WTC11 (cell line): Measurements from ENCODE around the gene ELP4. TPM values are rescaled to one million over a fixed set of nuclear protein-coding genes. Genes with fewer than 3 reads are reported as not detected.
A peak's percentile ranks its signal among the peaks of the same experiment; 100 is the strongest.

ENCODE experiments used
- ATAC-seq: fragments of 200-7000 bp; cut with Tn5 transposase; 2 replicates; pipeline ENCODE4 v1.10.0; 2021; ENCODE audit warnings: mild to moderate bottlenecking, moderate library complexity
- CTCF ChIA-PET: fragments of 300-600 bp; sonication (Branson Sonifier 250); formaldehyde crosslinking; loops from one replicate; lab custom pipeline; 2021; ENCODE audit warnings: antibody characterized with exemption; lab: Charles Lee
- POLR2A ChIA-PET: fragments of 350-600 bp; sonication (Branson Sonifier 250); formaldehyde crosslinking; loops from one replicate; lab custom pipeline; 2021; ENCODE audit warnings: antibody characterized with exemption; lab: Charles Lee
- DNase-seq: peaks from one replicate; pipeline ENCODE4 v3.0.0; 2021; ENCODE audit warnings: low spot score
- H3K27ac Mint-ChIP-seq: 2 replicates; pipeline ENCODE4 v1.8.0; 2021; ENCODE audit warnings: mixed read lengths
- H3K27me3 Mint-ChIP-seq: 2 replicates; pipeline ENCODE4 v1.8.0; 2021; ENCODE audit warnings: low read depth, mild to moderate bottlenecking, moderate library complexity, mixed read lengths
- H3K36me3 Mint-ChIP-seq: 2 replicates; pipeline ENCODE4 v1.8.0; 2021; ENCODE audit warnings: mixed read lengths
- H3K4me1 Mint-ChIP-seq: 2 replicates; pipeline ENCODE4 v1.8.0; 2022; ENCODE audit warnings: mixed read lengths
- H3K4me3 Mint-ChIP-seq: 2 replicates; pipeline ENCODE4 v1.8.0; 2021; ENCODE audit warnings: mild to moderate bottlenecking, moderate library complexity, mixed read lengths
- H3K9me3 Mint-ChIP-seq: 2 replicates; pipeline ENCODE4 v1.8.0; 2021; ENCODE audit warnings: mixed read lengths
- ATF2 ChIP-seq: sonication (generic); formaldehyde crosslinking; IDR thresholded peaks from 2 replicates; pipeline ENCODE4 v1.8.1; 2022; ENCODE audit warnings: low read depth, missing genetic modification reagents, borderline replicate concordance
- CREB1 ChIP-seq: sonication (generic); formaldehyde crosslinking; IDR thresholded peaks from 2 replicates; pipeline ENCODE4 v1.8.0; 2023; ENCODE audit warnings: mild to moderate bottlenecking, missing genetic modification reagents
- CREM ChIP-seq: sonication (generic); formaldehyde crosslinking; IDR thresholded peaks from 2 replicates; pipeline ENCODE4 v1.8.1; 2022; ENCODE audit warnings: mild to moderate bottlenecking, missing genetic modification reagents, moderate library complexity
- EMX1 ChIP-seq: fragments of 250-450 bp; sonication (Bioruptor Pico); IDR thresholded peaks from 2 replicates; pipeline ENCODE4 v1.8.0; 2021; ENCODE audit warnings: mild to moderate bottlenecking
- ESRRA ChIP-seq: sonication (generic); formaldehyde crosslinking; IDR thresholded peaks from 2 replicates; pipeline ENCODE4 v1.8.1; 2022; ENCODE audit warnings: mild to moderate bottlenecking, missing genetic modification reagents, borderline replicate concordance
- FOXJ3 ChIP-seq: sonication (generic); formaldehyde crosslinking; IDR thresholded peaks from 2 replicates; pipeline ENCODE4 v1.9.0; 2021; ENCODE audit warnings: missing genetic modification reagents, mild to moderate bottlenecking, borderline replicate concordance
- FOXP4 ChIP-seq: sonication (generic); formaldehyde crosslinking; IDR thresholded peaks from 2 replicates; pipeline ENCODE4 v1.8.0; 2022; ENCODE audit warnings: mild to moderate bottlenecking, missing genetic modification reagents
- GABPB1 ChIP-seq: sonication (generic); formaldehyde crosslinking; IDR thresholded peaks from 2 replicates; pipeline ENCODE4 v1.8.1; 2023; ENCODE audit warnings: mild to moderate bottlenecking, missing genetic modification reagents
- GRHL2 ChIP-seq: fragments of 250-450 bp; sonication (Bioruptor Pico); IDR thresholded peaks from 2 replicates; pipeline ENCODE4 v1.8.0; 2022; ENCODE audit warnings: mild to moderate bottlenecking, moderate library complexity; ENCODE audit not compliant: insufficient replicate concordance, severe bottlenecking
- HMGXB4 ChIP-seq: sonication (generic); formaldehyde crosslinking; IDR thresholded peaks from 2 replicates; pipeline ENCODE4 v1.8.1; 2023; ENCODE audit warnings: mild to moderate bottlenecking, moderate library complexity, missing genetic modification reagents
- JAZF1 ChIP-seq: fragments of 250-450 bp; sonication (Bioruptor Pico); IDR thresholded peaks from 2 replicates; pipeline ENCODE4 v1.9.0; 2021; ENCODE audit warnings: moderate library complexity, mild to moderate bottlenecking, inconsistent platforms
- MAX ChIP-seq: sonication (generic); formaldehyde crosslinking; IDR thresholded peaks from 2 replicates; pipeline ENCODE4 v1.8.0; 2022; ENCODE audit warnings: mild to moderate bottlenecking, missing genetic modification reagents
- SMAD3 ChIP-seq: sonication (generic); formaldehyde crosslinking; IDR thresholded peaks from 2 replicates; pipeline ENCODE4 v1.8.0; 2022; ENCODE audit warnings: missing genetic modification reagents, mild to moderate bottlenecking, borderline replicate concordance
- SMAD4 ChIP-seq: sonication (generic); formaldehyde crosslinking; IDR thresholded peaks from 2 replicates; pipeline ENCODE4 v1.8.0; 2022; ENCODE audit warnings: mild to moderate bottlenecking, missing genetic modification reagents
- TEAD1 ChIP-seq: sonication (generic); formaldehyde crosslinking; IDR thresholded peaks from 2 replicates; pipeline ENCODE4 v1.8.0; 2022; ENCODE audit warnings: mild to moderate bottlenecking, missing genetic modification reagents
- TP53 ChIP-seq: sonication (generic); formaldehyde crosslinking; IDR thresholded peaks from 2 replicates; pipeline ENCODE4 v1.8.1; 2023; ENCODE audit warnings: mild to moderate bottlenecking, missing genetic modification reagents
- ZMAT4 ChIP-seq: fragments of 250-450 bp; sonication (Bioruptor Pico); IDR thresholded peaks from 2 replicates; pipeline ENCODE4 v1.9.0; 2021; ENCODE audit warnings: mild to moderate bottlenecking
- ZNF121 ChIP-seq: sonication (generic); formaldehyde crosslinking; IDR thresholded peaks from 2 replicates; pipeline ENCODE4 v1.8.0; 2023; ENCODE audit warnings: missing genetic modification reagents
- ZNF219 ChIP-seq: sonication (generic); formaldehyde crosslinking; IDR thresholded peaks from 2 replicates; pipeline ENCODE4 v1.8.0; 2023; ENCODE audit warnings: missing genetic modification reagents, mild to moderate bottlenecking, borderline replicate concordance
- ZNF263 ChIP-seq: sonication (generic); formaldehyde crosslinking; IDR thresholded peaks from 2 replicates; pipeline ENCODE4 v1.8.1; 2022; ENCODE audit warnings: low read depth, mild to moderate bottlenecking, moderate library complexity, missing genetic modification reagents
- ZNF281 ChIP-seq: sonication (generic); formaldehyde crosslinking; IDR thresholded peaks from 2 replicates; pipeline ENCODE4 v1.8.0; 2023; ENCODE audit warnings: mild to moderate bottlenecking, missing genetic modification reagents
- total RNA-seq: library from RNA; stranded (reverse); gene quantifications from 3 replicates; pipeline ENCODE4 v1.2.3, GENCODE V29; 2021
- TF ChIP-seq, protein P1 (sequence below): fragments of 250-450 bp; sonication (Bioruptor Pico); IDR thresholded peaks from 2 replicates; pipeline ENCODE4 v1.8.0; 2021; ENCODE audit warnings: mild to moderate bottlenecking
- TF ChIP-seq, protein P2 (sequence below): sonication (generic); formaldehyde crosslinking; IDR thresholded peaks from 2 replicates; pipeline ENCODE4 v1.8.1; 2023; ENCODE audit warnings: mild to moderate bottlenecking, missing genetic modification reagents

ELP4 gene
- total RNA-seq, 1 experiment from 2014 or later: 14.6 TPM

GRCh38 chr11:31767066-31767465, 257.5 kb downstream of the ELP4 start:
- no peaks in the 10 kb centered on the region for H3K9me3 Mint-ChIP-seq
- POLR2A ChIA-PET: no interaction called here
- DNase-seq (no peak), ATAC-seq (no peak)
- H3K4me3 Mint-ChIP-seq: no peak overlapping the region
- CTCF ChIA-PET: interaction anchor here (1.3 to 2.0 kb wide), 2 partner anchors 32 to 126 kb away, joined by 5 to 7 read pairs; no protein-coding TSS in a partner anchor
- TF ChIP-seq EMX1 (no peak), GRHL2 (CRISPR knock-in tag) (no peak), ATF2 (CRISPR knock-in tag) (no peak), FOXJ3 (CRISPR knock-in tag) (no peak), ZMAT4 (CRISPR knock-in tag) (no peak), ZNF121 (CRISPR knock-in tag) (no peak), ZNF219 (CRISPR knock-in tag) (no peak), HMGXB4 (CRISPR knock-in tag) (no peak), CREM (no peak), GABPB1 (CRISPR knock-in tag) (no peak), ESRRA (CRISPR knock-in tag) (no peak)
- H3K36me3 Mint-ChIP-seq: no peaks in the 10 kb centered on the region
- H3K4me1 Mint-ChIP-seq: peaks cover 31% of the 10 kb centered on the region
- H3K27ac Mint-ChIP-seq: no peak overlapping the region
- no peaks in the 10 kb centered on the region for H3K27me3 Mint-ChIP-seq

DNA sequence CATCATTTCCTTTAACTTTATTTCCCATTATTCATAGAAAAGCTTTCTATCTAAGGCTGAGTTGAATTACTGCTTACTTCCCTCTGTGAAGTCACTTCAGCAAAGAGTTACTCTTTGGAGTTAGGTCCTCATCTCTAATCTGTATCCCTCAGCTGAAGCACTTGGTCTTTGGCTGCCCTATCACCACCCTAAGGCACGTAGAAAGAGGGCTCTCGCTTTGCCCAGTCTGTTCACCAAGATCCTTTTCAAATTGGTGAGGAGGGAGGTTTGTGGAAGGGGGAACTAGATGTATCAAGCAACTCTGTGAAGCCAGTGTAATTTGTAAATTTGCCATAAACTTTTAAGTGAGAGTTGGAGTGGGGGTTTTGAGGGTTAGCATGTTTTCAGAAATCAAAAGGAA, 258.1 kb downstream of the ELP4 start:
- POLR2A ChIA-PET: interaction anchor here (0.7 kb wide), 1 partner anchor 31 kb away, joined by 3 read pairs; no protein-coding TSS in a partner anchor
- peaks cover 31% of the 10 kb centered on the region for H3K4me1 Mint-ChIP-seq
- no peak overlapping the region for H3K27ac Mint-ChIP-seq
- DNase-seq (no peak), ATAC-seq (peak; percentile 48; the same call in 1 of the 2 replicates)
- H3K9me3 Mint-ChIP-seq: no peaks in the 10 kb centered on the region
- no peak overlapping the region for H3K4me3 Mint-ChIP-seq
- no peaks in the 10 kb centered on the region for H3K36me3 Mint-ChIP-seq
- CTCF ChIA-PET: interaction anchor here (1.3 to 2.0 kb wide), 2 partner anchors 31 to 127 kb away, joined by 5 to 7 read pairs; no protein-coding TSS in a partner anchor
- no peaks in the 10 kb centered on the region for H3K27me3 Mint-ChIP-seq
- TF ChIP-seq FOXP4 (CRISPR knock-in tag): no peak
- TF ChIP-seq, protein P1, sequence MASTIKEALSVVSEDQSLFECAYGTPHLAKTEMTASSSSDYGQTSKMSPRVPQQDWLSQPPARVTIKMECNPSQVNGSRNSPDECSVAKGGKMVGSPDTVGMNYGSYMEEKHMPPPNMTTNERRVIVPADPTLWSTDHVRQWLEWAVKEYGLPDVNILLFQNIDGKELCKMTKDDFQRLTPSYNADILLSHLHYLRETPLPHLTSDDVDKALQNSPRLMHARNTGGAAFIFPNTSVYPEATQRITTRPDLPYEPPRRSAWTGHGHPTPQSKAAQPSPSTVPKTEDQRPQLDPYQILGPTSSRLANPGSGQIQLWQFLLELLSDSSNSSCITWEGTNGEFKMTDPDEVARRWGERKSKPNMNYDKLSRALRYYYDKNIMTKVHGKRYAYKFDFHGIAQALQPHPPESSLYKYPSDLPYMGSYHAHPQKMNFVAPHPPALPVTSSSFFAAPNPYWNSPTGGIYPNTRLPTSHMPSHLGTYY (CRISPR knock-in tag): no peak
- TF ChIP-seq TEAD1 (CRISPR knock-in tag): no peak
- TF ChIP-seq JAZF1 (CRISPR knock-in tag): no peak
- TF ChIP-seq, protein P2, sequence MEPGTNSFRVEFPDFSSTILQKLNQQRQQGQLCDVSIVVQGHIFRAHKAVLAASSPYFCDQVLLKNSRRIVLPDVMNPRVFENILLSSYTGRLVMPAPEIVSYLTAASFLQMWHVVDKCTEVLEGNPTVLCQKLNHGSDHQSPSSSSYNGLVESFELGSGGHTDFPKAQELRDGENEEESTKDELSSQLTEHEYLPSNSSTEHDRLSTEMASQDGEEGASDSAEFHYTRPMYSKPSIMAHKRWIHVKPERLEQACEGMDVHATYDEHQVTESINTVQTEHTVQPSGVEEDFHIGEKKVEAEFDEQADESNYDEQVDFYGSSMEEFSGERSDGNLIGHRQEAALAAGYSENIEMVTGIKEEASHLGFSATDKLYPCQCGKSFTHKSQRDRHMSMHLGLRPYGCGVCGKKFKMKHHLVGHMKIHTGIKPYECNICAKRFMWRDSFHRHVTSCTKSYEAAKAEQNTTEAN: no peak
- TF ChIP-seq MAX (CRISPR knock-in tag): no peak
- TF ChIP-seq CREB1 (CRISPR knock-in tag): no peak
- TF ChIP-seq ZNF263: no peak
- no peak for TF ChIP-seq ATF2 (CRISPR knock-in tag)
- TF ChIP-seq SMAD3 (CRISPR knock-in tag): no peak
- no peak for TF ChIP-seq ZNF281 (CRISPR knock-in tag)
- TF ChIP-seq SMAD4 (CRISPR knock-in tag): no peak
- TF ChIP-seq TP53 (CRISPR knock-in tag): no peak
